Spleen (tissue), 11 donors: ENCODE measurements around the gene HBD. TPM values are rescaled to one million over a fixed set of nuclear protein-coding genes. Genes with fewer than 3 reads are reported as not detected.

Experiments used
- DNase-seq: peaks from one replicate; pipeline ENCODE4 v3.0.0-alpha.2; 2020
- H3K27ac ChIP-seq, 8 donors: fragments of 200-600 bp; sonication (generic) in 7 of 8; 1 replicate in 4 of 8; 2 replicates in 4 of 8; pipeline versions ENCODE4 v1.5.0 to v1.8.0; 2016 to 2021; ENCODE audit warnings: inconsistent platforms in 4 of 8, mild to moderate bottlenecking in 4 of 8, moderate library complexity in 1 of 8
- H3K27me3 ChIP-seq, 7 donors: fragments of 200-600 bp; sonication (generic) in 6 of 7; replicated peaks in 1 of 7; 1 replicate in 4 of 7; 2 replicates in 3 of 7; pipeline versions ENCODE4 v1.5.0 to v1.8.0; 2016 to 2021; ENCODE audit warnings: inconsistent platforms in 3 of 7, mild to moderate bottlenecking in 1 of 7
- H3K36me3 ChIP-seq, 6 donors: fragments of 200-600 bp; sonication (generic) in 5 of 6; 1 replicate in 4 of 6; 2 replicates in 2 of 6; pipeline versions ENCODE4 v1.5.0 to v1.8.0; 2016 to 2021; ENCODE audit warnings: inconsistent platforms in 2 of 6
- H3K4me1 ChIP-seq, 6 donors: fragments of 200-600 bp; sonication (generic) in 5 of 6; 1 replicate in 3 of 6; 2 replicates in 3 of 6; pipeline versions ENCODE4 v1.5.0 to v1.8.0; 2016 to 2021; ENCODE audit warnings: inconsistent platforms in 3 of 6
- H3K4me3 ChIP-seq, 8 donors: fragments of 200-600 bp; sonication (generic) in 7 of 8; 1 replicate in 4 of 8; 2 replicates in 4 of 8; pipeline versions ENCODE4 v1.5.0 to v1.8.0; 2016 to 2021; ENCODE audit warnings: inconsistent platforms in 4 of 8, mild to moderate bottlenecking in 4 of 8, moderate library complexity in 2 of 8
- H3K9me3 ChIP-seq, 8 donors: fragments of 200-600 bp; sonication (generic) in 7 of 8; 1 replicate in 4 of 8; 2 replicates in 4 of 8; pipeline versions ENCODE4 v1.5.0 to v1.8.0; 2016 to 2021; ENCODE audit warnings: inconsistent platforms in 4 of 8
- CTCF ChIP-seq, 11 experiments: fragments of 200-600 bp in 7 of 11; fragments of 450-650 bp in 4 of 11; sonication (generic) in 4 of 11; IDR thresholded peaks in 8 of 11; conservative IDR thresholded peaks in 3 of 11; 1 replicate in 7 of 11; 2 replicates in 4 of 11; pipeline versions ENCODE4 v1.4.0 to v1.8.0; 2016 to 2021; ENCODE audit warnings: antibody characterized with exemption in 11 of 11, inconsistent platforms in 4 of 11, mild to moderate bottlenecking in 1 of 11
- POLR2A ChIP-seq, 3 donors: fragments of 450-650 bp; IDR thresholded peaks; one replicate each; pipeline ENCODE4 v1.5.1; 2017; ENCODE audit warnings: antibody characterized with exemption in 3 of 3, mild to moderate bottlenecking in 1 of 3
- POLR2AphosphoS5 ChIP-seq, 3 donors: sonication (generic); formaldehyde crosslinking; IDR thresholded peaks; one replicate each; pipeline ENCODE4 v1.5.1; 2017; ENCODE audit warnings: antibody characterized with exemption in 3 of 3
- WGBS, 5 donors: extraction: QIAGEN DNeasy Blood & Tissue Kit in 3 of 5; methylation state at CpG; one replicate each; pipeline versions ENCODE4 v1.1.5 to v1.1.7; 2013 to 2018; 5-methylcytosine and 5-hydroxymethylcytosine counted together
- intact Hi-C: fragments of 100-400 bp; cut with DNase I; formaldehyde crosslinking; loops from one replicate; pipeline ENCODE4 v1.15.0; 2023; ENCODE audit warnings: low total_unique reads
- polyA plus RNA-seq, 3 donors: library from polyadenylated mRNA; stranded (reverse); fragments of 200-250 nt; gene quantifications; one replicate each; pipeline ENCODE4 v1.2.1, GENCODE V29; 2013
- total RNA-seq, 7 donors: library from RNA; depleted of rRNA in 3 of 7; stranded (reverse); fragments of >200 nt in 3 of 7; fragmentation: NEBNext Ultra II Directional in 4 of 7; extraction: Animal tissue kit (Norgen Biotek cat#: 25700) in 4 of 7; gene quantifications; one replicate each; pipeline versions ENCODE4 v1.1.0 to v1.2.1, GENCODE V29; 2016 to 2021
- donor health status: healthy with polysubstance abuse.
- donor health status: DM: no; HTN: no; CAD: no; lungs with moderate emphysema.
- donor health status: DM: no; HTN: no; CAD: no.
- donor health status: Bipolar disorder and iron deficiency.
- donor health status: healthy.
- donor health status: DM: no; HTN: no; CAD: no.
- donor health status: DM: yes; HTN: yes; CAD: no.

The HBD gene
- total and polyA plus RNA-seq, 10 donors, result 1.0 to 327 (median 10.6) TPM

- no peak for DNase-seq
- Histone ChIP-seq H3K9me3 (peaks cover 0 to 5% (median 2%) of the 10 kb centered on the region in 8 donors), H3K27ac (no peak overlapping the region), H3K27me3 (no peaks in the 10 kb centered on the region), H3K4me3 (no peak overlapping the region), H3K36me3 (no peaks in the 10 kb centered on the region), H3K4me1 (no peaks in the 10 kb centered on the region)
- intact Hi-C loops, result no loop called here
- 45 to 74% (median 60%) methylated on average over 3 of the region's 3 CpGs for WGBS, 5 donors
- TF ChIP-seq POLR2A (IDR thresholded peaks at IDR 0.05), result no peak
- TF ChIP-seq CTCF (IDR thresholded peaks at IDR 0.05 in 8 of 11, conservative IDR thresholded peaks at IDR 0.05 in 3 of 11), result no peak
- no peak for TF ChIP-seq POLR2AphosphoS5 (IDR thresholded peaks at IDR 0.05)
Measured at GRCh38 chr11:5197536-5197935, 36.7 kb downstream of the HBD start.

- TF ChIP-seq POLR2A (IDR thresholded peaks at IDR 0.05), result no peak
- no peak for TF ChIP-seq POLR2AphosphoS5 (IDR thresholded peaks at IDR 0.05)
- no peak for TF ChIP-seq CTCF (IDR thresholded peaks at IDR 0.05 in 8 of 11, conservative IDR thresholded peaks at IDR 0.05 in 3 of 11)
- H3K27ac ChIP-seq, result no peak overlapping the region
- H3K4me3 ChIP-seq, result no peak overlapping the region
- WGBS, 5 donors, result 77 to 82% (median 81%) methylated on average over 3 of the region's 3 CpGs
- H3K27me3 ChIP-seq, result no peaks in the 10 kb centered on the region
- H3K36me3 ChIP-seq, result no peaks in the 10 kb centered on the region
- no peaks in the 10 kb centered on the region for H3K4me1 ChIP-seq
- H3K9me3 ChIP-seq, result peaks cover 0 to 5% (median 2%) of the 10 kb centered on the region in 8 donors
- DNase-seq, result no peak
- intact Hi-C loops, result no loop called here
Measured at GRCh38 chr11:5196731-5197130, 37.6 kb downstream of the HBD start.

GRCh38 chr11:5196067-5196466 lies 38.2 kb downstream of the HBD start:
- TF ChIP-seq POLR2AphosphoS5 (IDR thresholded peaks at IDR 0.05) (no peak), CTCF (IDR thresholded peaks at IDR 0.05 in 8 of 11, conservative IDR thresholded peaks at IDR 0.05 in 3 of 11) (no peak), POLR2A (IDR thresholded peaks at IDR 0.05) (no peak)
- no peaks in the 10 kb centered on the region for H3K36me3 ChIP-seq
- H3K4me1 ChIP-seq, result no peaks in the 10 kb centered on the region
- H3K27ac ChIP-seq, result no peak overlapping the region
- no peaks in the 10 kb centered on the region for H3K27me3 ChIP-seq
- H3K4me3 ChIP-seq, result no peak overlapping the region
- no peak for DNase-seq
- 71 to 88% (median 83%) methylated on average over 5 of the region's 5 CpGs for WGBS, 5 donors
- H3K9me3 ChIP-seq, result peaks cover 0 to 11% (median 2%) of the 10 kb centered on the region in 8 donors
- intact Hi-C loops, result no loop called here

DNA sequence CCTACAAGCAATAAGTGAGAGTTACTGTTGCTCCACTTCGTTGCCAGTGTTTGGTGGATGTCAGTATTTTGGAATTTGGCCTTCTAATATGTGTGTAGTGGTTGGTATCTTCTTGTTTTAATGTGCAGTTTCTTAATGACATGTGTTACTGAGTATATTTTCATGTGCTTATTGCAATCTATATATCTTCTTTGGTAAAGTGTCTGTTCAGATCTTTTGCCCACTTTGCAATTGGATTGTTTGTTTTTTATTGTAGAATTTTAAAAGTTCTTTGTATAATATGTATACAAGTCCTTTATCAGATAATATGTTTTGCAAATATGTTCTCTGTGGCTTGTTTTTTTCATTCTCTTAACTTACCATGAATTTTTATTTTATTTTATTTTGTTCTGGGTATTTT lies 41.5 kb downstream of the HBD start:
- no peak overlapping the region for H3K4me3 ChIP-seq
- TF ChIP-seq CTCF (IDR thresholded peaks at IDR 0.05 in 8 of 11, conservative IDR thresholded peaks at IDR 0.05 in 3 of 11), result no peak
- no peak for TF ChIP-seq POLR2A (IDR thresholded peaks at IDR 0.05)
- intact Hi-C loops, result no loop called here
- H3K4me1 ChIP-seq, result no peaks in the 10 kb centered on the region
- peaks cover 0 to 26% (median 9%) of the 10 kb centered on the region in 8 donors for H3K9me3 ChIP-seq
- H3K27me3 ChIP-seq, result no peaks in the 10 kb centered on the region
- WGBS, 5 donors, result 0 to 31% (median 23%) methylated on average over 1 of the region's 1 CpG
- no peak for DNase-seq
- H3K36me3 ChIP-seq, result no peaks in the 10 kb centered on the region
- H3K27ac ChIP-seq, result no peak overlapping the region
